Globus pallidus (tissue), 1 donor: ENCODE measurements around the gene MCM10.
"Not testable (repeated sequence)": the region's sequence is repeated elsewhere in the genome, so short reads cannot be mapped to it uniquely, and the experiment has no call there.

ENCODE experiments used
- DNase-seq: peaks from one replicate; pipeline ENCODE4 v3.0.0-alpha.2; 2015; ENCODE audit warnings: low spot score

The MCM10 gene

GRCh38 chr10:13221572-13221971 lies 60.2 kb downstream of the MCM10 start:
- no peak for DNase-seq

GRCh38 chr10:13222151-13222550 lies 60.8 kb downstream of the MCM10 start:
- no peak for DNase-seq

- no peak for DNase-seq
Measured at GRCh38 chr10:13222566-13222965, 61.2 kb downstream of the MCM10 start.

- DNase-seq: no peak
Measured at GRCh38 chr10:13223241-13223640, 61.9 kb downstream of the MCM10 start.

- no peak for DNase-seq
Measured at GRCh38 chr10:13224210-13224995, 63.0 kb downstream of the MCM10 start.

GRCh38 chr10:13225601-13226000 lies 64.2 kb downstream of the MCM10 start:
- DNase-seq: no peak

- DNase-seq: no peak
Measured at GRCh38 chr10:13227031-13227430, 65.7 kb downstream of the MCM10 start.

- DNase-seq: no peak
Measured at GRCh38 chr10:13231190-13231589, 69.8 kb downstream of the MCM10 start.

GRCh38 chr10:13231808-13232207 lies 70.5 kb downstream of the MCM10 start:
- no peak for DNase-seq

GRCh38 chr10:13233358-13233757 lies 72.0 kb downstream of the MCM10 start:
- no peak for DNase-seq

- DNase-seq: no peak
Measured at GRCh38 chr10:13234172-13234571, 72.8 kb downstream of the MCM10 start, which contains the start of gene UCMA. TSS of gene UCMA (minus strand) at chr10:13234374. CDS start at chr10:13234258, 116 bp downstream.

- DNase-seq: not testable (repeated sequence)
Measured at GRCh38 chr10:13234736-13235135, 73.4 kb downstream of the MCM10 start.

- DNase-seq: no peak
Measured at GRCh38 chr10:13236638-13237037, 75.3 kb downstream of the MCM10 start.

GRCh38 chr10:13238271-13239077 lies 77.1 kb downstream of the MCM10 start:
- no peak for DNase-seq

GRCh38 chr10:13239923-13240322 lies 78.6 kb downstream of the MCM10 start:
- no peak for DNase-seq

GRCh38 chr10:13241613-13242012 lies 80.3 kb downstream of the MCM10 start:
- DNase-seq: no peak

- not testable (repeated sequence) for DNase-seq
Measured at GRCh38 chr10:13242260-13242659, 80.9 kb downstream of the MCM10 start.

GRCh38 chr10:13247246-13247645 lies 85.9 kb downstream of the MCM10 start:
- DNase-seq: no peak

GRCh38 chr10:13247784-13248183 lies 86.4 kb downstream of the MCM10 start:
- DNase-seq: no peak

- no peak for DNase-seq
Measured at GRCh38 chr10:13253726-13254125, 92.4 kb downstream of the MCM10 start.

- no peak for DNase-seq
Measured at GRCh38 chr10:13256627-13257026, 95.3 kb downstream of the MCM10 start.

- no peak for DNase-seq
Measured at GRCh38 chr10:13257621-13258140, 96.3 kb downstream of the MCM10 start.
